Measurements from ENCODE around the gene TBC1D3D. TPM values are rescaled to one million over a fixed set of nuclear protein-coding genes. Genes with fewer than 3 reads are reported as not detected.
"Not testable (repeated sequence)": the region's sequence is repeated elsewhere in the genome, so short reads cannot be mapped to it uniquely, and the experiment has no call there.

TBC1D3D gene
- total RNA-seq (2022), result 0.30 and 0.86 TPM in 2 replicates
- Bru-seq, nascent RNA, result not detected
- BruChase-seq, experiment 1, labeled RNA remaining after a 2-hour chase, result not detected
- not detected for BruChase-seq, experiment 2, labeled RNA remaining after a 6-hour chase
- long read RNA-seq, result 0 reads

GRCh38 chr17:38003676-38004075, at the start of gene TBC1D3D:
TSS of gene TBC1D3D (plus strand) at chr17:38003976. CDS start at chr17:38005561, 1,585 bp downstream.
- POLR2A ChIA-PET; BruUV-seq (replicated peaks); H3K9me3 Mint-ChIP-seq (ENCODE audit: unreplicated experiment); H3K4me1 ChIP-seq; H3K4me3 Mint-ChIP-seq (ENCODE audit: unreplicated experiment); H3K9me3 ChIP-seq; H3K4me1 Mint-ChIP-seq (ENCODE audit: low read depth, unreplicated experiment); H3K27me3 Mint-ChIP-seq (ENCODE audit: insufficient read depth, unreplicated experiment); CTCF ChIA-PET; H3K4me3 ChIP-seq (ENCODE audit: low read depth, low read length); H3K27ac Mint-ChIP-seq (ENCODE audit: unreplicated experiment); intact Hi-C loops (cut with micrococcal nuclease; ENCODE audit: unreplicated experiment); H3K36me3 Mint-ChIP-seq (ENCODE audit: insufficient read depth, unreplicated experiment); H3K27me3 ChIP-seq (replicated peaks; ENCODE audit: control insufficient read depth, insufficient read depth, low read length); DNase-seq; H3K36me3 ChIP-seq (ENCODE audit: control insufficient read depth, insufficient read depth, low read length): not testable (repeated sequence)

GRCh38 chr17:37988960-37989359, 14.8 kb upstream of the TBC1D3D start, which contains the start of gene TBC1D3L:
TSS of gene TBC1D3L (minus strand) at chr17:37989060. CDS start at chr17:37987520, 1,540 bp downstream.
- BruUV-seq (replicated peaks); H3K4me1 Mint-ChIP-seq (ENCODE audit: low read depth, unreplicated experiment); CTCF ChIA-PET; POLR2A ChIA-PET; H3K36me3 Mint-ChIP-seq (ENCODE audit: insufficient read depth, unreplicated experiment); H3K27me3 Mint-ChIP-seq (ENCODE audit: insufficient read depth, unreplicated experiment); H3K4me1 ChIP-seq; intact Hi-C loops (cut with micrococcal nuclease; ENCODE audit: unreplicated experiment); H3K9me3 Mint-ChIP-seq (ENCODE audit: unreplicated experiment); H3K4me3 Mint-ChIP-seq (ENCODE audit: unreplicated experiment); H3K36me3 ChIP-seq (ENCODE audit: control insufficient read depth, insufficient read depth, low read length); H3K4me3 ChIP-seq (ENCODE audit: low read depth, low read length); H3K27me3 ChIP-seq (replicated peaks; ENCODE audit: control insufficient read depth, insufficient read depth, low read length); H3K9me3 ChIP-seq; H3K27ac Mint-ChIP-seq (ENCODE audit: unreplicated experiment); DNase-seq: not testable (repeated sequence)

Other genes with a start within 250 kb of the TBC1D3D start
- gene TBC1D3K, start 79.6 kb upstream of the TBC1D3D start, total RNA-seq (2022), result not detected in 2 replicates
- gene TBC1D3L, start 14.9 kb upstream of the TBC1D3D start, total RNA-seq (2022), result 15.7 and 20.0 TPM in 2 replicates
- gene TBC1D3C, start 64.7 kb downstream of the TBC1D3D start, total RNA-seq (2022), result not detected in 2 replicates
- gene TBC1D3E, start 124.0 kb downstream of the TBC1D3D start, total RNA-seq (2022), result not detected in 2 replicates
- gene TBC1D3, start 188.6 kb downstream of the TBC1D3D start, total RNA-seq (2022), result not detected in 2 replicates

All from Caco-2 (cell line).